AG09309 (cell line): ENCODE measurements around the gene HOXC13.

Experiments used
- DNase-seq: peaks from one replicate; pipeline ENCODE4 v3.0.0-alpha.2; 2010; ENCODE audit warnings: low read depth
- H3K4me3 ChIP-seq: 2 replicates; pipeline ENCODE4 v1.5.1; 2011; ENCODE audit warnings: mild to moderate bottlenecking, low read depth, low read length, moderate library complexity; ENCODE audit not compliant: control insufficient read depth
- TF ChIP-seq, protein P1 (sequence below): IDR thresholded peaks from 2 replicates; pipeline ENCODE4 v1.5.1; 2011; ENCODE audit warnings: mild to moderate bottlenecking, low read depth, low read length, inconsistent platforms; ENCODE audit not compliant: insufficient read depth, control insufficient read depth; ENCODE audit errors: missing control alignments

Gene HOXC13

DNA sequence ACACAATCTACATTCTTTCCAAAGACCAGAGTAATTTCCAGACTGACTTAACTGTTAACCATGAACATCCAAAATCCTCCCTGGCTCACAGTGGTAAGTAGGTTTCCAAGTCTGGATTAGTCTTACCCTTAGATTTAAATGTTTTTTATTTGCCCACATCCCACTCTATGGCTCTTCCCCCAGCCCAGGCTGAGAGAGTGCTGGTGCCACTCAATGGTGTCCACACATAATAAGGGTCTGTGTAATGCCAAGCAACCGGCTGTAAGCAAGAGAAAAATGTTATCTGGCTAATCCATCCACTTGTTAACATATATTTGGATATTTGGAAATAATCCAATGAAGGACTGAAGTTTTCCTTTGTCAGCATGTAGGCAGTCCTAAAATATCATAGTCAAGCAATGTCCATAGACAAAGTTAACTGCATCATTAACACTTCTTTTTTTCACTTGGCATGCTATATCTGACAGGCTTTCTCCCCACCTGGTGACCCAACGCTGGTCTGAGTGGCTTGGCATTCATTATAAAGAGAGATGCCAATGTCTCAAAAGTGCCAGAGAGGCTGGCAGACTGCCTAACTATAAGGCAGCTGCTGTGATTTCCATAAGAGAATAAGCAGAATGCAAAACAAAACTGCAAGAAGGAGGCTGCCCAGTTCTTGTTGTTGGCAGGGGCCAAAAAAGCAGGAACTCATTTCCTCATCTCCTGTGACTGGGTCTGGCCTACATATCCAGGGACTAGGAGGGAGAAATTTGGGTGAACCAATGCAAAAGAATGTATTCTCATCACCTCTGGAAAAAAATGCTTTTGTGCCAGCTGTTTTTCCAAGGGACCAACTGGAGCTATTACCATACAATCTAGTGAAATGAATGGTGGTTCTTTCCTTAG lies 13.9 kb upstream of the HOXC13 start:
- DNase-seq: no peak
- TF ChIP-seq, protein P1, sequence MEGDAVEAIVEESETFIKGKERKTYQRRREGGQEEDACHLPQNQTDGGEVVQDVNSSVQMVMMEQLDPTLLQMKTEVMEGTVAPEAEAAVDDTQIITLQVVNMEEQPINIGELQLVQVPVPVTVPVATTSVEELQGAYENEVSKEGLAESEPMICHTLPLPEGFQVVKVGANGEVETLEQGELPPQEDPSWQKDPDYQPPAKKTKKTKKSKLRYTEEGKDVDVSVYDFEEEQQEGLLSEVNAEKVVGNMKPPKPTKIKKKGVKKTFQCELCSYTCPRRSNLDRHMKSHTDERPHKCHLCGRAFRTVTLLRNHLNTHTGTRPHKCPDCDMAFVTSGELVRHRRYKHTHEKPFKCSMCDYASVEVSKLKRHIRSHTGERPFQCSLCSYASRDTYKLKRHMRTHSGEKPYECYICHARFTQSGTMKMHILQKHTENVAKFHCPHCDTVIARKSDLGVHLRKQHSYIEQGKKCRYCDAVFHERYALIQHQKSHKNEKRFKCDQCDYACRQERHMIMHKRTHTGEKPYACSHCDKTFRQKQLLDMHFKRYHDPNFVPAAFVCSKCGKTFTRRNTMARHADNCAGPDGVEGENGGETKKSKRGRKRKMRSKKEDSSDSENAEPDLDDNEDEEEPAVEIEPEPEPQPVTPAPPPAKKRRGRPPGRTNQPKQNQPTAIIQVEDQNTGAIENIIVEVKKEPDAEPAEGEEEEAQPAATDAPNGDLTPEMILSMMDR: no peak
- H3K4me3 ChIP-seq: no peak overlapping the region

DNA sequence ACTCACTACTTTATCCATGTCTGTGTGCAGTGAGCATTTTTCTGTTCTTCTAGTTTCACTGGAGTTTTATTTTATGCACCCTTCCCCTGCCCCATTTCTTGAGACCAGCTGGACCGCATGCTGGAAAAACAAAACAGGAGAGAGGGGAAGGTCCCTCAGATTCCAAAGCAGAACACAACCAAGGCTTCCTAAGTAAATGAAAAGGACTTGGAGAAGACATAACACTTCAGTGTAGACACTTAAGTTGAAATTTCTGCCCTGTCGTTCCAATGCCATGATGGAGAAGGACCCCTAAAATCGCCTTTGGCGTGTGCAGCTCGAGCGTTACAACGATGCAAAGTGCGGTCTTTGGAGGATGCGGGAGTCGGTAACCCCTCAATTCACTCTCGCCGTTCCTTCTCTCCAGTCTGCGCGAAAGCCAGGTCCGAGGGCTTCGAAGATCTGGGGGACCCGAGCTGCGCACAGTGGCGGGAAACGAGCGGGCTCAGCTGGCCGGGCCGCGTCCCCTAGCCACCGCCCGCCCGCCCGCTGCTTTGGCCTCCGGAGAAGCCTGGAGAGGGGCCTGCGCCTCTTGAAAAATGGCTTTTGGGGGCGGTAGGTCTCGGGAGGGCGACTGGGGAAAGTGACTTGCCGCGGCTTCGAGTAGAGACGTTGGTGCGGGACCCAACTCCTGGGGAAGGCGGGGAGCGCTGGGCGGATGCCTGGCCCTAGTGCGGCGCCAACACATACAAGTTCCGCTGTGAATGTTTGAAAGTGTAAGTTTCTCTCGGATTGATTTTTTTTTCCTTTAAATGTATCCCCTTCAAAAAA lies 11.2 kb upstream of the HOXC13 start:
- DNase-seq: no peak
- TF ChIP-seq, protein P1: no peak
- H3K4me3 ChIP-seq: no peak overlapping the region

GRCh38 chr12:53928054-53928835 lies 10.4 kb upstream of the HOXC13 start:
- TF ChIP-seq, protein P1: no peak
- no peak overlapping the region for H3K4me3 ChIP-seq
- DNase-seq: no peak

GRCh38 chr12:53929527-53929926 lies 9.1 kb upstream of the HOXC13 start:
- TF ChIP-seq, protein P1: no peak
- DNase-seq: no peak
- H3K4me3 ChIP-seq: no peak overlapping the region

- TF ChIP-seq, protein P1: no peak
- no peak for DNase-seq
- H3K4me3 ChIP-seq: no peak overlapping the region
Measured at GRCh38 chr12:53930591-53931255, 7.9 kb upstream of the HOXC13 start.

DNA sequence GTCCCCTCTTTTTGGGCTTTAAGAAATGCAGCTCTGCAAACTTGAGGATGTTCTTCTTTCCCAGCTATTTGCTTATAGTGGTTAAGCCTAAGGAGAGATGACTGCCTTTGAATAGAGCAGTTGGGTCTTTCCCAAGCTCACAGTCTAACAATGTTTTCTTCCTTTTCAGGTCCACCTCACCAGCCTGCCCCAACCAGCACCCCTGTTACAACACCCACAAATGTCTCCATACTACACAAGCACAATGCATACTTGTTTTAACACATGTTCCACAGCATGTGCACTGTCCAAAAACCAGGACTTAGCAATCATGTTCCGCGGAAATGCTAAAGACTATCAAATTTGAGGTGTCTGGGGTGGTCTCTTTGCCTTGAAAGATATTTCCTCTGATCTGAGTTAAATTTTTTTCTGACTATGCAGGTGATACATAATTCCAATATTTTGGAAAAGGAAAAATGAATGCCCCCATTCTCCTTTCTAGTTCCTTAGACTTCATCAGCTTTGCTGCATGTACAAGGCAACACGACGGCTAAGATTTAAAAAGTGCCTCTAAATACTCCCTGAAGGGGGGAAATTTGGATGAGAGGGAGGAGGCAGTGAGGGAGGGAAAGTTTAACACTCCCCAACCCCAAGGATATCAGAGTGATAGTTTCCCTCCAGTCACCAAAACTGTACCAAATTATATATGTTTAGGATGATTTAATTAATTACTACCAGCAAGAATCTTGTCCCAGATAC lies 6.6 kb upstream of the HOXC13 start:
- DNase-seq: no peak
- H3K4me3 ChIP-seq: no peak overlapping the region
- TF ChIP-seq, protein P1: no peak
